Right lobe of liver (tissue), 4 donors: ENCODE results near the gene REEP6.

ENCODE experiments used
- POLR2A ChIP-seq: fragments of 450-650 bp; IDR thresholded peaks from one replicate; pipeline ENCODE4 v1.6.1; 2017; ENCODE audit warnings: antibody characterized with exemption, mild to moderate bottlenecking
- TF ChIP-seq, protein P1 (sequence below), 4 donors: fragments of 200-600 bp in 3 of 4; fragments of 450-650 bp in 1 of 4; IDR thresholded peaks; one replicate each; pipeline versions ENCODE4 v1.5.1 to v1.8.0; 2016 to 2022; ENCODE audit warnings: antibody characterized with exemption in 4 of 4, mild to moderate bottlenecking in 2 of 4
- donor health status: DM: no; HTN: no; CAD: no.
- donor health status: DM: no; HTN: no; CAD: no.
- donor health status: DM: no; HTN: yes; CAD: no.

DNA sequence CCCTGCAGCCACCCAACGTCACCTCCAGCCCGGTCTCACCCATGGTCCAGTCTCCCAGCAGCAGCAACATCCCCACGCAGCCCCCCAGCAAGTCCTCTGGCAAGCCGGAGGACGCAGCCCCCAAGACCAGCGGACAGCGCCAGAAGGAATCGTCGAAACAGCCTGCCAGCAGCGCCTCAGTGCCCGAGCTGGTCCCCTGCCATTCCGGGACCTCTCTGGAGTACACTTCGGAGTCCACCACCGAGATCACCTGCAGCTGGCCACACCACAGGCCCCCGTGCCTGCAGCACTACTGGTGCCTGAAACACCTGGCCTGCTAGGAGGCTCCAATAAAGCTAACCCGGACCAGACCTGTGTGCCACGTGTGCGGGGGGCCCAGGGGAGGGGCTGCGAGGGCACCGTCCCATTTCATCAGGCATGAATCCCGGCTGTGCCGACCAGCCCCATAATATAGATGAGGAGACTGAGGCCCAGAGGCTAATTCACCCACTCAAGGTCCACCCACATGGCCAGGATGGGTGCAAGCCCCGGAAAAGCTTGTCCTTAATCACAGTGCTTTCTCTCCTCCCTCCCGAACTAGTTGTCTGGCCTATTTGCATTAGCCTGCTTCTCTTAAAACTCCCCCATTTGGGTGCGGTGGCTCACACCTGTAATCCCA, 6.7 kb downstream of the REEP6 start:
- no peak for TF ChIP-seq POLR2A
- TF ChIP-seq, protein P1, sequence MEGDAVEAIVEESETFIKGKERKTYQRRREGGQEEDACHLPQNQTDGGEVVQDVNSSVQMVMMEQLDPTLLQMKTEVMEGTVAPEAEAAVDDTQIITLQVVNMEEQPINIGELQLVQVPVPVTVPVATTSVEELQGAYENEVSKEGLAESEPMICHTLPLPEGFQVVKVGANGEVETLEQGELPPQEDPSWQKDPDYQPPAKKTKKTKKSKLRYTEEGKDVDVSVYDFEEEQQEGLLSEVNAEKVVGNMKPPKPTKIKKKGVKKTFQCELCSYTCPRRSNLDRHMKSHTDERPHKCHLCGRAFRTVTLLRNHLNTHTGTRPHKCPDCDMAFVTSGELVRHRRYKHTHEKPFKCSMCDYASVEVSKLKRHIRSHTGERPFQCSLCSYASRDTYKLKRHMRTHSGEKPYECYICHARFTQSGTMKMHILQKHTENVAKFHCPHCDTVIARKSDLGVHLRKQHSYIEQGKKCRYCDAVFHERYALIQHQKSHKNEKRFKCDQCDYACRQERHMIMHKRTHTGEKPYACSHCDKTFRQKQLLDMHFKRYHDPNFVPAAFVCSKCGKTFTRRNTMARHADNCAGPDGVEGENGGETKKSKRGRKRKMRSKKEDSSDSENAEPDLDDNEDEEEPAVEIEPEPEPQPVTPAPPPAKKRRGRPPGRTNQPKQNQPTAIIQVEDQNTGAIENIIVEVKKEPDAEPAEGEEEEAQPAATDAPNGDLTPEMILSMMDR (IDR thresholded peaks at IDR 0.05) = no peak
